ENCODE data around the gene FOXL3.
"Not testable (repeated sequence)": the region's sequence is repeated elsewhere in the genome, so short reads cannot be mapped to it uniquely, and the experiment has no call there.

FOXL3 gene

DNA sequence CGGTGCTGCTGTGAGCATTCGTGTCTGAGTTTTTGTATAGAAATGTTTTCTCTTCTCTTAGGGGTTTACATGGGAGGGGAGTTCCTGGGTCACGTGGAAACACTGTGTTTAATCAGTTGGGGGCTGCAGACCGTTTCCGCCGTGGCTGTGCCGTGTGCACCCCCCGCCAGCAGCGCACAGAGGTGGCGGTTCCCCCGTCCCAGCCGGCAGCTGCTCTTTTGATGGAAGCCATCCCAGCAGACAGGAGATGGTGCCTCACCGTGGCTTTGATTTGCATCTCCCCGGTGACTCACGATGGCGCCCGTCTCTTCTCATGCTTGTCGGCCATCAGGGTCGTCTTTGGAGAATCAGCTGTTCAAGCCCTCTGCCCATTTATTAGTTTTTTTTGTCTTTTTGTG is 34.9 kb upstream of the FOXL3 start:
- no peak for DNase-seq (ENCODE audit: low spot score)

DNA sequence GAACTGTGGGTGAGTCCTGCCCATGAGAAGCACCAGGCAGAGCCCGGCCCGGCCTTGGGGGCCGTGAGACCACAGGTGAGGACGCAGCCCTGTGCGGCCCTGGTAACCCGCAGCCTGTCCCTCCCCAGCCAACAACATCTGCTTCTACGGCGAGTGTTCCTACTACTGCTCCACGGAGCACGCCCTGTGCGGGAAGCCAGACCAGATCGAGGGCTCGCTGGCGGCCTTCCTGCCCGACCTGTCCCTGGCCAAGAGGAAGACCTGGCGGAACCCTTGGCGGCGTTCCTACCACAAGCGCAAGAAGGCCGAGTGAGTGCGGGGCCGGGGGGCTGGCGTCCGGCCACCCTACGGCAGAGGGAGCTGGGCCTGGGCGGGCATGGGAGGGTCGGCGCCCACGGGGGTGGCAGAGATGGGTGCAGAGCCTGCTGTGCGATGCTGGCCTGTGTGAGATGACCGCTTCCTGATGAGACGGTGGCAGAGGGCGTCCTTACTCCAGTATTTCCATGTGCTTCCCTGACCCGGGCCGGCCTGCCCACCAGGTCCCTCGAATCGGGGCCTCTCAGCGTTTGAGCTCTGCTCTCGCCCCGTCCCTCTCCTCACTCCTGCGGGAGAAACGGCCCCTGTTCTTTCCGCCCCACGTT is 34.1 kb upstream of the FOXL3 start:
- DNase-seq (ENCODE audit: low spot score): no peak

- DNase-seq (ENCODE audit: low spot score): no peak
Measured at GRCh38 chr7:256461-256940, 33.5 kb upstream of the FOXL3 start.

GRCh38 chr7:256981-257646 is 32.9 kb upstream of the FOXL3 start:
- DNase-seq (ENCODE audit: low spot score): no peak

DNA sequence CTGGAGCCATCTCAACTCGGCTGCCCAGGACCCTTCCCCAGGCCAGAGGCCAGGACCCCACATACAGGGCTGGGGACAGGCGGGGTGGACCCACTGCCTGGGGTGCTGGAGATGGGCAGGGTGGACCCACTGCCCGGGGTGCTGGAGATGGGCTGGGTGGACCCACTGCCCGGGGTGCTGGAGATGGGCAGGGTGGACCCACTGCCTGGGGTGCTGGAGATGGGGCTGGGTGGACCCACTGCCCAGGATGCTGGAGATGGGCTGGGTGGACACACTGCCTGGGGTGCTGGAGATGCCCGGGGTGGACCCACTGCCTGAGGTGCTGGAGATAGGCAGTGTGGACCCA is 32.4 kb upstream of the FOXL3 start:
- no peak for DNase-seq (ENCODE audit: low spot score)

DNA sequence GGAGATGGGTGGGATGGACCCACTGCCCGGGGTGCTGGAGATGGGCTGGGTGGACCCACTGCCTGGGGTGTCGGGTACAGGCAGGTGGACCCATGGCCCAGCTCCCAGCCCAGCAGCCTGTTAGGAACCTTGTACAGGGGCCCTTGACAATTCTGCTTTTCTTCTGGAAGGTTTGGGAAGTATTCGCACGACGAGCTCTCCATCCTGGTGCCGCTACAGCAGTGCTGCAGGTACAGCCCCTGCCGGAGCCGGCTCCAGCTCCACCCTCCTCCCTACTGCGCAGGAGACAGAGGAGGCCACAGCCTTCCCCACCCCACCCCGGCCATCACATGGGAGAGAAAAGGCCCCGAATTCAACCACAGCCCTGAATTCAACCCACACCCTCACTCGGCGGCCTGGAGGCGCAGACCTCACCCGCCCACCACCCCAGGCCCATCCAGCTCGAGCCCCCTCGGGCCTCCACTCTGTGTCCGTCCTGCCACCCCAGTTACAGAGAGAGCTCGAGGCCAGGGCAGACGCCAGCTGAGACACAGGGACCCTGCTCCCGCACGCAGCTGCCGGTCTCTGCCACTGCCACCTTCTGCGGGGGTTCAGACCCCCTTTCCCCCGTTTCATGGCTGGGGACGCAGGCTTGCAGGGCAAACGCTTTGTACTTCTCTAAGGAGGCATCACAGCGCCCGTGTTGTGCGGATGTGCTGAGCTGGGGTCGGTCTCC is 31.3 kb upstream of the FOXL3 start:
- no peak for DNase-seq (ENCODE audit: low spot score)

- no peak for DNase-seq (ENCODE audit: low spot score)
Measured at GRCh38 chr7:259191-259505, 30.8 kb upstream of the FOXL3 start.

DNA sequence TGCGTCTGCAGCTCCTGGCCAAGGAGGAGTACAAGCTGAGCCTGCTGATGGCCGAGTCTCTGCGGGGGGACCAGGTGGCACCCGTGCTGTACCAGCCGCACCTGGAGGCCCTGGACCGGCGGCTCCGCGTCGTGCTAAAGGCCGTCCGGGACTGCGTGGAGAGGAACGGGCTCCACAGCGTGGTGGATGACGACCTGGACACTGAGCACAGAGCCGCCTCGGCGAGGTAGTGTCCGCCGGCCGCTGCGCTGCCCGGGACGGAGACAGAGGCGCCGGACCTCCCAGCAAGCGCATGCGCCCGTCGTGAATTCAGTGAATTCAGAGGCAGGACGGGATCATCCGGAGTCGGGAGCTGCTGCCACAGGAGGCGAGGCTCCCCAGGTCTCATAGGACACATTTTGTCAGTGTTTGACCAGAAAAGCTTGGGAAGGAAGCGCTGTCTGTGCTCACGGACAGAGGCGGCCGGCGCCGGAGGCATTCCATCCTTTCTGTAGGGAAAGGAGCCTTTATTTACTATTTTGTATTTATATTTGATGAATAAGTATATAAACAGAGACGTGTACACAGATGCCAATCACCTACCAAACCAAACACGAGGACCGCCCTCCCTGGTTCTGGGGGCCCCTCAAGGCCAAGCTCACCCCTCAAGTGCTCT is 30.1 kb upstream of the FOXL3 start:
- DNase-seq (ENCODE audit: low spot score): no peak

DNA sequence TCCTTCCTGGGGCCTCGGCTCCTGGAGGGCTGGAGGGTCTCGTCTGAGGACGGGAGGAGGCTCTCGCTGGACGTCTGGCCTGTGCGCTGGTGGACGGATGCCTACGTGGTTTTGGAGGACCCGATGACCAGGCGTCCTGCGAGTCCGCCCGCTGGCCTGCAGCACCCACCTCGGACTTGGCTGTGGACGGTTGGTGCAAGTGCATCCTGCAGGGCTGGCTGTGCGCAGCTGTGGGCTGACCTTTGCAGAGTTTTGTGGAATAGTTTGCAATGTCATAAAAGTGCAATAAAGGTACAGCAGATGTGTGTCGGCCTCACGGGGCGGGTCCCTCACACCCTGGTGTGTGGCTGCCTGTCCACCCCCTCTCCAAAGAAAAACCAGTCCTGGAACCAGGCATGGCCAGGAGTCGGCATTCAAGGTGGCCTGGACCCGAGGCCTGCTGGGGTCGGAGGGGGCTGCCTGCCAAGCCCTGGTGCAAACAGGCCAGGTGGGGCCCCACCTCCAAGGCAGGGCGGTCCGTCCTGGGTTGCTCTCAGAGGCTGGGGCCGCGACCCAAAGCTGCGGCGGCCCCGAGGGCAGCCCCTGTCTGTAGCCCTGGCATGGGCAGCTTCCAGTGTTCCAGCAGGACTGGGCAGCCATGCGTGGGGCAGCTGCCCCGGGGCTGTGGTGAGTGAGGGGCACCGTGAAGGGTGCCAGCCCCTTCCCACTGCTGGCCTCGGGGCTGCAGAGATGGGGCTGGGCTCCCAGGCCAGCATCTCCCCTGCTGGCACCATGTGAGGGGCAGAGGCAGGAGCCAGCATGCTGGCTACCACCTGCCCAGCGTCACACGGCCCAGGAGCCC is 29.3 kb upstream of the FOXL3 start:
- DNase-seq (ENCODE audit: low spot score): no peak

GRCh38 chr7:261341-262250 is 28.4 kb upstream of the FOXL3 start:
- no peak for DNase-seq (ENCODE audit: low spot score)

- peak; percentile 22 for DNase-seq (ENCODE audit: low spot score)
Measured at GRCh38 chr7:262251-262572, 27.8 kb upstream of the FOXL3 start.

DNA sequence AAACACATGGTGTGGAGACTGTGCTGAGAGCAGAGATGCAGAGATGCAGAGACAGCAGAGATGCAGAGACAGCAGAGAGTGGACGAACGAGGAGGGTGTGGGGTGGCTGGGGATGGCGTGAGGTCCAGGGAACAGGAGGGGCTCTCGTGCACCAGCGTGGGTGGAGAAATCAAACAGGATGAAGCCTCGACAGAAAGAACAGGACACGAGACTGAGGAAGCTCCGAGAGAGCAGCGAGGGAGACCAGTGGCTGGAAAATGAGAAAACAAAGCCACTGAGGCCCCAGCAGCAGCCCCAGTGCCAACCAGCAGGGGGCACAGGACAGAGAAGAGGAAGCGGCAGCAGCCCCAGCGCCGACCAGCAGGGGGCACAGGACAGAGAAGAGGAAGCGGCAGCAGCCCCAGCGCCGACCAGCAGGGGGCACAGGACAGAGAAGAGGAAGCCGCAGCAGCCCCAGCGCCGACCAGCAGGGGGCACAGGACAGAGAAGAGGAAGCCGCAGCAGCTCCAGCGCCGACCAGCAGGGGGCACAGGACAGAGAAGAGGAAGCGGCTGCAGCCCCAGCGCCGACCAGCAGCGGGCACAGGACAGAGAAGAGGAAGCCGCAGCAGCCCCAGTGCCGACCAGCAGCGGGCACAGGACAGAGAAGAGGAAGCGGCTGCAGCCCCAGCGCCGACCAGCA is 27.2 kb upstream of the FOXL3 start:
- peak; percentile 14 for DNase-seq (ENCODE audit: low spot score)

DNA sequence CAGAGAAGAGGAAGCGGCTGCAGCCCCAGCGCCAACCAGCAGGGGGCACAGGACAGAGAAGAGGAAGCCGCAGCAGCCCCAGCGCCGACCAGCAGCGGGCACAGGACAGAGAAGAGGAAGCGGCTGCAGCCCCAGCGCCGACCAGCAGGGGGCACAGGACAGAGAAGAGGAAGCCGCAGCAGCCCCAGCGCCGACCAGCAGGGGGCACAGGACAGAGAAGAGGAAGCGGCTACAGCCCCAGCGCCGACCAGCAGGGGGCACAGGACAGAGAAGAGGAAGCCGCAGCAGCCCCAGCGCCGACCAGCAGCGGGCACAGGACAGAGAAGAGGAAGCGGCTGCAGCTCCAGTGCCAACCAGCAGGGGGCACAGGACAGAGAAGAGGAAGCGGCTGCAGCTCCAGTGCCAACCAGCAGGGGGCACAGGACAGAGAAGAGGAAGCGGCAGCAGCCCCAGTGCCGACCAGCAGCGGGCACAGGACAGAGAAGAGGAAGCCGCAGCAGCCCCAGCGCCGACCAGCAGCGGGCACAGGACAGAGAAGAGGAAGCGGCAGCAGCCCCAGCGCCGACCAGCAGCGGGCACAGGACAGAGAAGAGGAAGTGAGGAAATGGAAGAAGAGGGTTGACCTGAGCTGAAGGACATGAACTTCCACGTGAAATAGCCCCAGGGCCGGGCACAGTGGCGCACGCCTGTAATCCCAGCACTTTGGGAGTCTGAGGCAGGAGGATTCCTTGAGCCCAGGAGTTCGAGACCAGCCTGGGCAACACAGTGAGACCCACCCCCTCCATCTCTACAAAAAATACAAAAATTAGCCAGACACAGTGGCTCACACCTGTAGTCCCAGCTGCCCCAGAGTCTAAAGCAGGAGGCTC is 26.3 kb upstream of the FOXL3 start:
- not testable (repeated sequence) for DNase-seq (ENCODE audit: low spot score)

DNA sequence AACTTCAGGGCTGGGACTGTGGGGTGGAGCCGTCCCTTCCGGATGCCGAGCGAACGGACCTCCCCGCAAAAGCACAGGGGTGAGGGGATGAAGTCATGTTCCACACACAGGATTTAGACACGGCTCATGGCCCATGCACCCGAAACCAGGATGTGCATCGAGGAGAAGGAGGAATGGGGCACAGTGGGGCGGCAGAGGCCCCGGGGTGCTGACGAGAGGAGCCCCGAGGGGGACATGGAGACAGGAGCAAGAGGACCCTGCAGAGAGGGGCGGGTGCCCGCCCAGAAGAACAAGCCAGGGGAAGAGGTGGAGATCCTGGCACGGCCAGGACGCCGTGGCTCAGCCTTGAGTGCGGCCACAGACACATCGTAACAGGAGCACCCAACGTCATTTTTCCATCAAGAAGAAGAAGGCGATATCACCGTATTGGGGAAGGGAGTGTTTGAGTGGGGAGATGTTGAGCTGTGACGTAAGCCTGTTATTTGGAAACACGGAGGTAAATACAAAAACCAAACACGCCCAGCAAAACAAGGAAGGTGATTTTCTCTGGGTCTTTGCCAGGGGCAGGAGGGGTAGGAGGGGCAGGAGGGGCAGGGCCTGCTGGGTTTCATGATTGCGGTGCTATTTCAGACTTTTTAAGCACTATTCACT is 25.3 kb upstream of the FOXL3 start:
- DNase-seq (ENCODE audit: low spot score): peak; percentile 36

GRCh38 chr7:265192-265997 is 24.6 kb upstream of the FOXL3 start:
- peak; percentile 25 for DNase-seq (ENCODE audit: low spot score)

DNA sequence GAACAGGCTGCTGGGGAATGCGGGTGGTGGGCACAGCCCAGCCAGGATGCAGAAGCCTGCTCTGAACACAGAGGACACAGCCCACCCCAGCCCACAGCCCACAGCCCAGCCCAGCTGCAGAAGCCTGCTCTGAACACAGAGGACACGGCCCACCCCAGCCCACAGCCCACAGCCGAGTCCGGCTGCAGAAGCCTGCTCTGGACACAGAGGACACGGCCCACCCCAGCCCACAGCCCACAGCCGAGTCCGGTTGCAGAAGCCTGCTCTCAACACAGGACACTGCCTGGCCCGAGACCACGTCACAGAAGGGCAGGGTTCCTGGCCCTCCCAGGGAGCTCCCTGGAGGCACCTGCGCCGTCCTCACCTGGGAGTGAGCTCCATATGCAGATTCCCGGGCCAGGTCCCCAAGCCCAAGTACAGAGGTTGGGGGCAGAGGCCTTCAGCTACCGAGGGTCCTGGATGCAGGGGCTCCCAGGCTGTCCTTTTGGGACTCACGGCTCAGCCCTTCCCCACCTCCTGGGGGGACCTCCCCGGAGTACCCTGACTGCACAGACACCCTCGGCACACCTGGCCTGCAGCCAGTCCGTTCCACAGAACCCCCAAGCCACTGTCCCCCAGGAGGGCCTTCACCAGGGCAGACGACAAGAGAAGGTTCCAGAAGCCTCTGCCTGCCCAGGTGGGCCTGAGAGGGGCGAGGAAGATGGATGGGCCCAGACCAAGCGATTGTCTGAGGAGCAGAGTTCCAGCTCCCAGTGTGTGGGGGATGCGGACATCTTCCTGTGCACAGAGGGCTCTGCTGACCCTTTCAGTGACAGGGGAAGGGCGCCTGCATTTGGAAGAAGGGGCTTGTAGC is 23.7 kb upstream of the FOXL3 start:
- DNase-seq (ENCODE audit: low spot score): peak; percentile 32
